H1 (cell line): Measurements from ENCODE around the gene STARD8. TPM values are rescaled to one million over a fixed set of nuclear protein-coding genes. Genes with fewer than 3 reads are reported as not detected.

Experiments used
- CHD7 ChIP-seq: fragments of 300-600 bp; sonication (generic); IDR thresholded peaks from 2 replicates; pipeline ENCODE4 v1.7.1; 2012; ENCODE audit warnings: low read length, moderate library complexity, mild to moderate bottlenecking, inconsistent platforms; ENCODE audit not compliant: insufficient replicate concordance
- polyA plus RNA-seq, 7 experiments: library from polyadenylated mRNA; depleted of rRNA in 3 of 7; stranded (reverse) in 5 of 7; unstranded in 2 of 7; fragments of >200 nt in 5 of 7; fragments of 200-250 nt in 2 of 7; gene quantifications; 1 replicate in 5 of 7; 2 replicates in 1 of 7; 4 replicates in 1 of 7; pipeline versions ENCODE4 v1.2.1 to v1.2.3, GENCODE V29; 2011 to 2013; ENCODE audit warnings: missing spikeins in 2 of 7, mixed read lengths in 2 of 7
- total RNA-seq: library from RNA; stranded (reverse); fragmentation: NEBNext Ultra II Directional; extraction: Animal tissue kit (Norgen Biotek cat#: 25700); gene quantifications from 2 replicates; pipeline ENCODE4 v1.2.1, GENCODE V29; 2021
- TF ChIP-seq, protein P1 (sequence below), 3 experiments: IDR thresholded peaks; 1 replicate in 2 of 3; 2 replicates in 1 of 3; pipeline versions ENCODE4 v1.5.1 to v1.6.1; 2011; ENCODE audit warnings: low read length in 3 of 3, mild to moderate bottlenecking in 3 of 3, inconsistent platforms in 2 of 3, low read depth in 1 of 3, moderate library complexity in 1 of 3; ENCODE audit not compliant: insufficient read depth in 1 of 3; ENCODE audit errors: control extremely low read depth in 1 of 3

STARD8 gene
- total and polyA plus RNA-seq, 2 of the 8 experiments (the other 6 are each of a cell fraction or from before 2014, with no cell fraction given): 1.8 to 3.8 TPM

DNA sequence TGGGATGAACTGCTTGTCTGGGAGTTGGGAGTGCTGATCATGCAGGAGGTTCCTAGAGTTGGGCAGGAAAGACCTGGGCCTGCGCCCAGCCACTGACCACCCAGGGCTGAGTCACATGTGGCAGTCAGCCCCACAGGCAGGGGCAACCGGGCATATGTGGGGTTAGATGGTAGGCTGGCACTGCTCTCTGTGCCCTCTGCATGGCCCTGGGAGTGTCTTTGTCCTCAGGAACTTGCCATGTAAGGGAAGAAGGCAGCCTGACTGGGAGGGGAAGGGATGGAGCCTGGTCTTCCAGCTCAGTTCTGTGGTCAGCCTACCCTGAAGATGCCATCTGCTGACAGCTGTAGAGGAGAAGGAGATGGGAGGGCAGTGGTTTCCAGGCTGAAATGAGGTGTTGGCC, 111.2 kb downstream of the STARD8 start (continued):
- TF ChIP-seq CHD7: no peak
- TF ChIP-seq, protein P1, sequence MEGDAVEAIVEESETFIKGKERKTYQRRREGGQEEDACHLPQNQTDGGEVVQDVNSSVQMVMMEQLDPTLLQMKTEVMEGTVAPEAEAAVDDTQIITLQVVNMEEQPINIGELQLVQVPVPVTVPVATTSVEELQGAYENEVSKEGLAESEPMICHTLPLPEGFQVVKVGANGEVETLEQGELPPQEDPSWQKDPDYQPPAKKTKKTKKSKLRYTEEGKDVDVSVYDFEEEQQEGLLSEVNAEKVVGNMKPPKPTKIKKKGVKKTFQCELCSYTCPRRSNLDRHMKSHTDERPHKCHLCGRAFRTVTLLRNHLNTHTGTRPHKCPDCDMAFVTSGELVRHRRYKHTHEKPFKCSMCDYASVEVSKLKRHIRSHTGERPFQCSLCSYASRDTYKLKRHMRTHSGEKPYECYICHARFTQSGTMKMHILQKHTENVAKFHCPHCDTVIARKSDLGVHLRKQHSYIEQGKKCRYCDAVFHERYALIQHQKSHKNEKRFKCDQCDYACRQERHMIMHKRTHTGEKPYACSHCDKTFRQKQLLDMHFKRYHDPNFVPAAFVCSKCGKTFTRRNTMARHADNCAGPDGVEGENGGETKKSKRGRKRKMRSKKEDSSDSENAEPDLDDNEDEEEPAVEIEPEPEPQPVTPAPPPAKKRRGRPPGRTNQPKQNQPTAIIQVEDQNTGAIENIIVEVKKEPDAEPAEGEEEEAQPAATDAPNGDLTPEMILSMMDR (IDR thresholded peaks at IDR 0.05; ENCODE audit: control extremely low read depth in 1 of 3, insufficient read depth in 1 of 3, low read depth in 1 of 3, low read length in 3 of 3): no peak
